ENCODE measurements around the gene SCN4A. TPM values are rescaled to one million over a fixed set of nuclear protein-coding genes. Genes with fewer than 3 reads are reported as not detected.
"Not testable (repeated sequence)": the region's sequence is repeated elsewhere in the genome, so short reads cannot be mapped to it uniquely, and the experiment has no call there.

SCN4A gene
- total RNA-seq, 1 donor from 2014 or later, result 1.6 TPM

- Mint-ChIP-seq H3K4me3 (no peak overlapping the region), H3K36me3 (ENCODE audit: low read depth) (no peaks in the 10 kb centered on the region), H3K27me3 (ENCODE audit: low read depth) (no peaks in the 10 kb centered on the region), H3K27ac (ENCODE audit: unreplicated experiment) (no peak overlapping the region), H3K4me1 (peaks cover 6% of the 10 kb centered on the region), H3K9me3 (no peaks in the 10 kb centered on the region)
- DNase-seq (ENCODE audit: low read depth, low spot score), result no peak
- TF ChIP-seq CTCF (conservative IDR thresholded peaks at IDR 0.05), result no peak
These were observed 46.6 kb downstream of the SCN4A start for GRCh38 chr17:63926164-63926563.

- DNase-seq (ENCODE audit: low read depth, low spot score), result no peak
- Mint-ChIP-seq H3K9me3 (no peaks in the 10 kb centered on the region), H3K36me3 (ENCODE audit: low read depth) (no peaks in the 10 kb centered on the region), H3K4me1 (peaks cover 1% of the 10 kb centered on the region), H3K4me3 (no peak overlapping the region), H3K27ac (ENCODE audit: unreplicated experiment) (no peak overlapping the region), H3K27me3 (ENCODE audit: low read depth) (no peaks in the 10 kb centered on the region)
- no peak for TF ChIP-seq CTCF (conservative IDR thresholded peaks at IDR 0.05)
These were observed 47.1 kb downstream of the SCN4A start for GRCh38 chr17:63925615-63926014.

- H3K27me3 Mint-ChIP-seq (ENCODE audit: low read depth); DNase-seq (ENCODE audit: low read depth, low spot score); H3K9me3 Mint-ChIP-seq; H3K4me3 Mint-ChIP-seq; H3K4me1 Mint-ChIP-seq; H3K27ac Mint-ChIP-seq (ENCODE audit: unreplicated experiment); H3K36me3 Mint-ChIP-seq (ENCODE audit: low read depth): not testable (repeated sequence)
These were observed 50.3 kb downstream of the SCN4A start for GRCh38 chr17:63922402-63922801.

- DNase-seq (ENCODE audit: low read depth, low spot score); H3K36me3 Mint-ChIP-seq (ENCODE audit: low read depth): not testable (repeated sequence)
These were observed 51.9 kb downstream of the SCN4A start for GRCh38 chr17:63920779-63921178.

GRCh38 chr17:63920050-63920449 lies 52.7 kb downstream of the SCN4A start:
- H3K27ac Mint-ChIP-seq (ENCODE audit: unreplicated experiment), result peak overlapping the region; percentile 57
- not testable (repeated sequence) for H3K9me3 Mint-ChIP-seq; H3K4me3 Mint-ChIP-seq; H3K4me1 Mint-ChIP-seq; H3K27me3 Mint-ChIP-seq (ENCODE audit: low read depth); DNase-seq (ENCODE audit: low read depth, low spot score); H3K36me3 Mint-ChIP-seq (ENCODE audit: low read depth)

More at GRCh38 chr17:63920779-63921178, 51.9 kb downstream of the SCN4A start:
- not testable (repeated sequence) for H3K9me3 Mint-ChIP-seq; H3K27me3 Mint-ChIP-seq (ENCODE audit: low read depth); H3K4me3 Mint-ChIP-seq; H3K27ac Mint-ChIP-seq (ENCODE audit: unreplicated experiment); H3K4me1 Mint-ChIP-seq

- Mint-ChIP-seq H3K27me3 (ENCODE audit: low read depth) (no peaks in the 10 kb centered on the region), H3K9me3 (no peaks in the 10 kb centered on the region), H3K4me1 (peaks cover 9% of the 10 kb centered on the region), H3K36me3 (ENCODE audit: low read depth) (no peaks in the 10 kb centered on the region), H3K4me3 (no peak overlapping the region), H3K27ac (ENCODE audit: unreplicated experiment) (no peak overlapping the region)
- peak; percentile 76 for TF ChIP-seq CTCF (conservative IDR thresholded peaks at IDR 0.05)
- DNase-seq (ENCODE audit: low read depth, low spot score), result peak; percentile 72
These were observed 53.4 kb downstream of the SCN4A start for GRCh38 chr17:63919311-63919723.

GRCh38 chr17:63918789-63919305 lies 53.9 kb downstream of the SCN4A start, which contains the start of gene GH1:
GH1 (minus strand) TSS chr17:63918839; CDS start chr17:63918776, 63 bp downstream.
- H3K27me3 Mint-ChIP-seq (ENCODE audit: low read depth); H3K4me1 Mint-ChIP-seq; H3K9me3 Mint-ChIP-seq; H3K36me3 Mint-ChIP-seq (ENCODE audit: low read depth); DNase-seq (ENCODE audit: low read depth, low spot score); H3K27ac Mint-ChIP-seq (ENCODE audit: unreplicated experiment); H3K4me3 Mint-ChIP-seq: not testable (repeated sequence)
